IPS-18a (cell line): ENCODE measurements around the gene PRKN.
"Not testable (repeated sequence)": the region's sequence is repeated elsewhere in the genome, so short reads cannot be mapped to it uniquely, and the experiment has no call there.

ENCODE experiments used
- H3K27ac ChIP-seq: one replicate; pipeline ENCODE4 v1.5.1; 2013; ENCODE audit warnings: low read length
- H3K27me3 ChIP-seq: one replicate; pipeline ENCODE4 v1.6.1; 2013; ENCODE audit warnings: mild to moderate bottlenecking, low read length; ENCODE audit not compliant: control insufficient read depth, insufficient read depth
- H3K36me3 ChIP-seq: one replicate; pipeline ENCODE4 v1.6.1; 2013; ENCODE audit warnings: low read depth, low read length; ENCODE audit not compliant: control insufficient read depth
- H3K4me1 ChIP-seq: one replicate; pipeline ENCODE4 v1.6.1; 2013; ENCODE audit warnings: low read depth, low read length; ENCODE audit not compliant: control insufficient read depth
- H3K4me3 ChIP-seq: one replicate; pipeline ENCODE4 v1.5.1; 2013; ENCODE audit warnings: low read length
- H3K9ac ChIP-seq: one replicate; pipeline ENCODE4 v1.6.1; 2013; ENCODE audit warnings: mild to moderate bottlenecking, low read length, moderate library complexity
- H3K9me3 ChIP-seq: one replicate; pipeline ENCODE4 v1.6.1; 2013; ENCODE audit warnings: low read depth, low read length; ENCODE audit not compliant: control insufficient read depth

PRKN gene

DNA sequence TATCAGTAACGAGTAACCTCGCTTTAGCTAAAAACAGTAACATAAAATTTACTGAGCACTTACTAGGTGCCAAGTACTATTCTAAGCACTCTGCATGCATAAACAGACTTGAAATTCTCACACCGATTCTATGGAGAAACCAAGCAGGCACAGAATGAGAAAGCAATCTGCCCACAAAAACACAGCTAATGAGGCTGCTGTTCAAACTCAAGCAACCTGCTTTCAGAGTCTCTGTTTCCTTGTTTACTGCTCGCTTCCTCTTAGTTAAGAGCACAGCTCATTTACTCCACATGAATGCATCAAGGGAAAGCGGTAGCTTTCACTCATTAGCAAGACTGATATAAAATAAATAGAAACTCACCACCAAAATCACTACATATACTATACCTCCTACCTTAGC is 37.4 kb downstream of the PRKN start:
- H3K4me3 ChIP-seq, result no peak overlapping the region
- H3K9me3 ChIP-seq, result no peaks in the 10 kb centered on the region
- peaks cover 5% of the 10 kb centered on the region for H3K4me1 ChIP-seq
- no peaks in the 10 kb centered on the region for H3K36me3 ChIP-seq
- H3K27ac ChIP-seq, result no peak overlapping the region
- H3K9ac ChIP-seq, result no peak overlapping the region
- H3K27me3 ChIP-seq, result no peaks in the 10 kb centered on the region

DNA sequence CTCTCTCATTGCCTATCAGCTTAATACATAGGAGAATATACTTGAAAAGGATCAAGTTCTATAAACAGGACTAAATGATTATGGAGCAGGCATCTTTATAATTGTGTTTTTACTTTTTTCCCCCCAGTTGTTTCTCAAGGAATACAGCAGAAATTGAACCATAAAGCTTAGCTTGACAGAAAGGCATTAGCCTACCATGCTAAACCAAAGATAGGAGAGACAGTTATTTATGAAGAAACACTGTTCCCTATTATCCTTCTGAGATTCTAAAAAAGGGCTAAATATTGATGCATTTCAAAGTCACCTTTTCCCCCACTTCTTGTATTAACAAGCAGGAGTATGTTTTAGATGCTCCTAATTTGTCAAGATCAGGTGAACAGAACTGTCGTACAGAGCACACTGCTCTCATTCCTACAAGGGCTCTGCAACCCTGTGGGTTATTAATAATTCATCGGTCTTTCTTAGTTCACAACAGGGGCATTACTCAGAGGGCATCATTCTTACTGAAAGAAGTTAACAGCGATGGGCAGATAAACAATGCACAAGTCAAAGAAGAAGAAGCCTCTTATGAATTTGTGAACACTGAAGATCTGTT is 38.7 kb downstream of the PRKN start:
- no peaks in the 10 kb centered on the region for H3K9me3 ChIP-seq
- H3K36me3 ChIP-seq, result no peaks in the 10 kb centered on the region
- no peak overlapping the region for H3K9ac ChIP-seq
- no peak overlapping the region for H3K27ac ChIP-seq
- peaks cover 5% of the 10 kb centered on the region for H3K4me1 ChIP-seq
- no peaks in the 10 kb centered on the region for H3K27me3 ChIP-seq
- H3K4me3 ChIP-seq, result no peak overlapping the region

DNA sequence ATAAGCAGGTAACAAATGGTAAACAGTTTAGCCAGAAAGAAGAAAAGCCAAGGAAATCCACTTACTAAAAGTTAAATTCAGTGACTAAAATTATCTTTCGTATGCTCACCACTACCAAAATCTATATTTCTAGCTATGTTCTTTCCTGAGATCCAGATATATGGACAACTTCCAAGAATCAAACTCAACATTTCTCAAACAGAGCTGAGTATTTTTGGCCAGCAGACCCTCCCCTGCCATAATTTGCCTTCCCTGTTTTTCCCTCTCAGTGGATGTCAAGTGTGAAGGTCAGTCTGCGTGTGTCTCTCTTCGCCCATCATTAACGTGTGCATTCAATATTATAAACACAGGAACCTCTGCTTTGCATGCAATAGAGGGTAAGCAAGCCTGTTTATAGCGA is 42.0 kb downstream of the PRKN start:
- H3K27me3 ChIP-seq, result no peaks in the 10 kb centered on the region
- no peaks in the 10 kb centered on the region for H3K36me3 ChIP-seq
- H3K27ac ChIP-seq, result no peak overlapping the region
- no peak overlapping the region for H3K9ac ChIP-seq
- H3K9me3 ChIP-seq, result no peaks in the 10 kb centered on the region
- no peak overlapping the region for H3K4me3 ChIP-seq
- H3K4me1 ChIP-seq, result peaks cover 5% of the 10 kb centered on the region

DNA sequence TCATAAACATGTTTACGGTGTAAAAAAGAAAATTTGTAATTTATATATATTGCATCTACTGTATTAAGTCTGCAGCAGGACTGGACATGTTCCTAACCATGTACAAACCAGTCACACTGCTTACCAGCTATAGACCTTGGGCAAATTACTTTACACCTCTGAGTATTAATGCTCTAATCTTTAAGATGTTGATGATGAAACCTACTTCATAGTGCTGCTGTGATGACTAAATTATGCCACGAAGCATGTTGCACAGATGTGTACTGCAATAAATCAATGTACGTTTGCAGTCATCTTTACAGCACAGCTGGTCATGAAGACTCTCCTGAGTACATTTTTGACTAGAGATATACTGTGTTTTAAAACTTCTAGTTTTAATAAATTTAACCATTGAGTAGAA is 42.6 kb downstream of the PRKN start:
- Histone ChIP-seq H3K4me3 (no peak overlapping the region), H3K4me1 (peaks cover 5% of the 10 kb centered on the region), H3K9ac (no peak overlapping the region), H3K36me3 (no peaks in the 10 kb centered on the region), H3K27me3 (no peaks in the 10 kb centered on the region), H3K27ac (no peak overlapping the region), H3K9me3 (no peaks in the 10 kb centered on the region)

DNA sequence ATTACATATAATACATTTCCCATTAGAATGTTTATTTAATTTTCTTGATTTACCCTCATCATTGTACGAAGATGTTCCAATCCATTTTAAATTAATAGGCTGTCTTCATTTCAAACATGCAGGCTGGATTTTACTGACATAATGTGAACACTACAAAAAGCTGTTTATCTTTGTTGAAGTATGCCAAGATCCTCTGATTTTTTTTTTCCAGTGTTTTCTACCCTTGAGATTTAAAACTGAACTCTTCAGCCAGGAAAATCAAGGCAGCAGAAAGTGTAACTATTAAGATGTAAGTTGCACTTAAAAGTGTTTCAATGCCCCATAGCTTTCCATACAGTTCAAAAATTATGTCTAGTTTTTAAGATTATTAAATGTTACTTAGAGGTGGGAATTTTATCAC is 43.5 kb downstream of the PRKN start:
- no peaks in the 10 kb centered on the region for H3K9me3 ChIP-seq

DNA sequence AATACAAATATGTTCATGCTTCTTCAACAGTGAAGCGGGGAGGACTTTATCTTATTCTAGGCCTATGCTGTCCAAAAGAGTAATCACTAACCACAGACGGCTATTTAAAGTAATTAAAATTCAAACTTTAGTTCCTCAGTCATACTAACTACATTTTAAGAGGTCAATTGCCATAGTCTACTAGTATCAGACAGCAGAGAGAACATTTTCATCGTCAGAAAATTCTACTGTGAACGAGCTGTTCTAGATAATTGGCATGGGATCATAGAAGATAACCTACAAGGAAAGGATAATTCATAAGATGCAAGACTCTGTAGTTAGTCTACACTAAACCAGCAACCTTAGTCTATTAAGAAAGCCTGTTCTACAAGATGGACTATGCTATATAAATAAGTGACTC is 44.4 kb downstream of the PRKN start:
- Histone ChIP-seq H3K9me3 (no peaks in the 10 kb centered on the region), H3K36me3 (no peaks in the 10 kb centered on the region), H3K4me1 (peaks cover 3% of the 10 kb centered on the region), H3K27ac (no peak overlapping the region), H3K9ac (no peak overlapping the region), H3K4me3 (no peak overlapping the region), H3K27me3 (no peaks in the 10 kb centered on the region)

More for the DNA sequence above, 43.5 kb downstream of the PRKN start:
- H3K4me3 ChIP-seq, result no peak overlapping the region
- peaks cover 3% of the 10 kb centered on the region for H3K4me1 ChIP-seq
- no peaks in the 10 kb centered on the region for H3K36me3 ChIP-seq
- H3K9ac ChIP-seq, result no peak overlapping the region
- H3K27ac ChIP-seq, result no peak overlapping the region
- no peaks in the 10 kb centered on the region for H3K27me3 ChIP-seq

DNA sequence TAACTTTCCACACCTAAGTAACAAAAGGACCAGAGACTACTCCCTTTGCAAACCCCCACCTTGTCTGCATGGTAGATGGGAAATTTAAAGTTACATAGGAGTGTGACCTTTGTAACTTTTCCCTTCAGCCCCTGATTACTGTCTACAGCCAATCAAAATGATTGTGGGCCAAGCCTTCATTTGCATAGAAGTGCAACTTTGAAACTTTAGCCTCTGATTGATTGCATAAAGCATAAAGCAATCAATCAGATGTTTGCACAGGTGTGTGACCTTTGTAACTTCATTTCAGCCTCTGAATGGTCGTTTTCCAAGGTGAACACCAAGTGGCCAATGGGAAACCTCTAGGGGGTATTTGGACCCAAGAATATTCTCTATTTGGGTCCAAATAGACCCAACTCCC is 46.1 kb downstream of the PRKN start:
- no peaks in the 10 kb centered on the region for H3K4me1 ChIP-seq
- H3K4me3 ChIP-seq, result no peak overlapping the region
- H3K9me3 ChIP-seq, result no peaks in the 10 kb centered on the region
- no peak overlapping the region for H3K9ac ChIP-seq
- H3K27me3 ChIP-seq, result no peaks in the 10 kb centered on the region
- no peak overlapping the region for H3K27ac ChIP-seq
- H3K36me3 ChIP-seq, result no peaks in the 10 kb centered on the region

DNA sequence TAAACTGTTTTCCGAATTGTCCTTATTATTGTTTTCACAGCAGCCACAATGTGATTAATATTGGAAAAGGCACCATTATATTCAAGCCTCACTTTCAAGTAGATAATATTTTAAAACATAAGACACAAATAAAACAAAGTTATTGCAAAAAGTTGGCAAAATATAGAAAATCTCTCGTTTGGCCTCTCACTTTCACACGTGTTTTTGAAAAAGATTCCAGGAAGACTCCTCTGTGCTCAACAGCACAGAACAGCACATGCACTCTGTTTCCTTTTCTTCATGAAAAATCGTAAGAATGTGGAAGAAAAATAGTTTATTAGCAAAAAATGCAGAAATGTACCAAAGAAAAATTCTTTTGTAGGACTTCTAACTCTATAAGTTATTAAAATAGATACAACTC is 46.7 kb downstream of the PRKN start:
- H3K27me3 ChIP-seq, result no peaks in the 10 kb centered on the region
- no peaks in the 10 kb centered on the region for H3K9me3 ChIP-seq
- no peaks in the 10 kb centered on the region for H3K4me1 ChIP-seq
- H3K4me3 ChIP-seq, result no peak overlapping the region
- H3K9ac ChIP-seq, result no peak overlapping the region
- H3K27ac ChIP-seq, result no peak overlapping the region
- H3K36me3 ChIP-seq, result no peaks in the 10 kb centered on the region

DNA sequence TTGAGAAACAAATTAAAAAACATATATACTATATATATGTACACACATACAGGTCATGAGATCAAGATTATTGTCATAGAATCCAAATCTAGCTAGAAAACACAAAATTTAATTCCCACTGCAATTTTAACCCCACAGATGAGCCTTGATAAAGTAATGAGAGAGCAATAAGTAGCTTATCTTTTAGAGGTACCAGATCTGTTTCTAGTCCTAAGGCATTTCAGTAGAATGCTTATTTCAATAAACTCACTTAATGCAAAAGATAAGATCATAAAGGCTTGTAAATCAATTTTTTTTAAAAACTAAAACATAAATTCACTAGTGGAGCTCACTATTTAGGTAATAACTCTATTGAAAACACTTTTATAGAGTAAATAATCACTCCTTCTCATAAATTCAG is 47.2 kb downstream of the PRKN start:
- Histone ChIP-seq H3K27me3 (no peaks in the 10 kb centered on the region), H3K27ac (no peak overlapping the region), H3K9me3 (no peaks in the 10 kb centered on the region), H3K9ac (no peak overlapping the region), H3K4me1 (no peaks in the 10 kb centered on the region), H3K4me3 (no peak overlapping the region), H3K36me3 (no peaks in the 10 kb centered on the region)

DNA sequence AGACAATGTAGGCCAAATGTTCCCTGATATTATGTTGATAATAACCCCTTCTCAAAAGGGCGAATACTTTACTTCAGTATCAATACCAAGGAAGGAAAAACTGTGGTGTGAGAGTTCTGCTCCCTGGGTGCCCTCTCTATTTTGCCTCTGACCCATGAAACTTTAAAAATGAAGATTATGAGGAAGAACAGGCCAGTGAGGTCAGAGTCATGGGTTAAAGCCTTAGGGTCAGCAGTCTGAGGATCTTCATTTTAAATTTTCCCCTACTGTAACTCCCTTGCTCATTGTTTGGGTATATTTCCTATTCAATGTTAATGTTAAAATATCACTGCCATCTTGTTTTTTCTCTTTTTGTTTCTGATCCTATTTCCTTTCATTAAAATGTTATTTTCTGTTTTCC is 47.9 kb downstream of the PRKN start:
- H3K4me3 ChIP-seq, result no peak overlapping the region
- no peak overlapping the region for H3K27ac ChIP-seq
- no peaks in the 10 kb centered on the region for H3K9me3 ChIP-seq
- H3K27me3 ChIP-seq, result no peaks in the 10 kb centered on the region
- H3K36me3 ChIP-seq, result no peaks in the 10 kb centered on the region
- no peak overlapping the region for H3K9ac ChIP-seq
- H3K4me1 ChIP-seq, result no peaks in the 10 kb centered on the region

DNA sequence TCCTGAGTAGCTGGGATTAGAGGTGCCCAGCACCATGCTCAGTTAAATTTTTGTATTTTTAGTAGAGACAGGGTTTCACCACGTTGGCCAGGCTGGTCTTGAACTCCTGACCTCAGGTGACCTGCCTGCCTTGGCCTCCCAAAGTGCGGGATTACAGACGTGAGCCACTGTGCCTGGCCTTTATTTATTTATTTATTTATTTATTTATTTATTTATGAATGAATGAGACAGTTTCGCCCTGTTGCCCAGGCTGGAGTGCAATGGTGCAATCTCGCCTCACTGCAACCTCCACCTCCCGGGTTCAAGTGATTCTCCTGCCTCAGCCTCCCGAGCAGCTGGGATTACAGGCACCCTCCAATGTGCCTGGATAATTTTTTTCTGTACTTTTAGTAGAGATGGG is 48.7 kb downstream of the PRKN start:
- not testable (repeated sequence) for H3K27ac ChIP-seq, H3K4me3 ChIP-seq, H3K4me1 ChIP-seq, H3K9me3 ChIP-seq, H3K36me3 ChIP-seq, H3K27me3 ChIP-seq, H3K9ac ChIP-seq

DNA sequence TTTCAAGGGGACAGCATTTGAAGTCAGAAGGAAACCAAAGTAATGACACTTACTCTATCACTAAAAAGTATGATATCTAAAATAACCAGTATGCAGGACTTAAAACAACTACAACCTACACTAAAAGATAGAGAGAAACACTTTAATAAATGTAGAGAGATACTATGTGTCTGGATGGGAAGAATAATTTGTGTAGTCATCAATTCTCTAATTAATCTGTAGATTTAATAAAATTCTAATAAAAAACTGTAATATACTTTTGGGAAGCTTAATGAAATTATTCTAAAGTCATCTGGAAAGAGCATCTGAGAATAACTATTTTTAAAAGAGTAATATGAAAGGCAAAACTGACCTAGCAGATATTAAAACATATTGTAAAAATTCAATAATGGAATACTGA is 52.1 kb downstream of the PRKN start:
- H3K27ac ChIP-seq, result no peak overlapping the region
- H3K9ac ChIP-seq, result no peak overlapping the region
- H3K4me3 ChIP-seq, result no peak overlapping the region
- H3K4me1 ChIP-seq, result no peaks in the 10 kb centered on the region
- no peaks in the 10 kb centered on the region for H3K27me3 ChIP-seq
- H3K36me3 ChIP-seq, result no peaks in the 10 kb centered on the region
- H3K9me3 ChIP-seq, result no peaks in the 10 kb centered on the region
